Activated CD4-positive, alpha-beta T cell treated with anti-CD3 and anti-CD28 coated beads, Interleukin-10, Interleukin-2, amounts not matched to agents 100 ng/mL and 50 ng/mL, durations not matched to agents 16 hours and 8 hours (primary cell): Measurements from ENCODE around the gene ADAM29.
"Not testable (repeated sequence)": the region's sequence is repeated elsewhere in the genome, so short reads cannot be mapped to it uniquely, and the experiment has no call there.

Source experiments
- DNase-seq: peaks from one replicate; pipeline ENCODE4 v3.0.0-alpha.2; 2020

ADAM29 gene

GRCh38 chr4:174972911-174973310, 54.8 kb downstream of the ADAM29 start:
- no peak for DNase-seq

DNA sequence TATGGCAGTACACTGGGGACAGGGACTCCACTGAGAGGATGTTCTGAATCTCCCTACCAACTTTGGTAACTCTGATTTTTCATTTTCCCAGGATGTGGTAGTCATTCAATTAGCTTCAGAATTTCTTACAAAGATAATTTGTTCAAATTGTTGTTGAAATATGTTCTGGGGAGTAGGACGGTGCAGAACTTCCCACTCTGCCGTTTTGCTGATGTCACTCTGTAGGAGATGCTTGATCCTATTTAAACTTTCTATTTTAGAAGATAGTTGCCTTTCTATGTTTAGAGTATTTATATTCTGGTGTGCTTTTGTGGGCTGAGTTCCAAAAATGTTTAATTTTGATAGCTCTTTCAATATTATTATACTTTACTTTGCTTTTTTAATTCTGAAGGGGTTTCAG, 55.2 kb downstream of the ADAM29 start:
- no peak for DNase-seq

- DNase-seq: no peak
Observed at GRCh38 chr4:174983128-174983750, 65.1 kb downstream of the ADAM29 start.

GRCh38 chr4:174983870-174984269, 65.7 kb downstream of the ADAM29 start:
- not testable (repeated sequence) for DNase-seq

DNA sequence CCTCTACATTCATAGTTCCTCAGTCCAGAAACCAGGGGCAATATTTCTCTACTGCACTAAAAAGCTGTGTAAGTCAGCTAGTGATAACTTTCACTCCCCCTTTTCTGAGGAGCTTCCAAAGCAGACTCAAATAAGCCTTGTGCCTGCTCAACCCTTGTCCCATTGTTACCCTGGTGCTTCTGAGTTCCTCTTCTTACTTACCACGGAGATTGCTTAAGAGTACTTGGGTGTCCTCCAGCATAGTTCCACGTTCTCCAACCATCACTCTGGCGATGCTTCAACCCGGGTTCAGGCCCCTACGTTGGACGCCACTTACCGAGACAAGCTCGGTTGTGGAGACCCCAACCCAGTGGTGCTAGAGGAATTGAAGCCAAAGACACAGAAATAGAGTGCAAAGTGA, 71.6 kb downstream of the ADAM29 start:
- no peak for DNase-seq

GRCh38 chr4:174993916-174994315, 75.8 kb downstream of the ADAM29 start:
- no peak for DNase-seq

DNA sequence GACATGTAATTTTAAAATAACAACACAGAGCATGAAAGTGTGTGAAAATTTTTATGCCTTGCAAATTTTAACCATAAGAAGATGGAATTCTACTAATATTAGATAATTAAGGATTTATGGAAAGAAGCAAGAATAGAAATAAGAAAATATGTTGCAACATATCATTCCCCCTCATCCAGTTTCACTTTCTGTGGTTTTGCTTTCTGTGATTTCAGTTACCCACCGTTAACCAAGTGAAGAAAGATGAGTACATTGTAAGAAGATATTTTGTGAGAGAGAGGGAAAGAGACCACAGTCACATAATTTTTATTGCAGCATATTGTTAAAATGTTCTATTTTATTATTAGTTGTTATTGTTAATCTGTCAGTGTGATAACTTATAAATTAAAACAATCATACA, 77.9 kb downstream of the ADAM29 start:
- no peak for DNase-seq

- no peak for DNase-seq
Observed at GRCh38 chr4:174999407-174999806, 81.2 kb downstream of the ADAM29 start.

GRCh38 chr4:175017751-175018150, 99.6 kb downstream of the ADAM29 start:
- no peak for DNase-seq

DNA sequence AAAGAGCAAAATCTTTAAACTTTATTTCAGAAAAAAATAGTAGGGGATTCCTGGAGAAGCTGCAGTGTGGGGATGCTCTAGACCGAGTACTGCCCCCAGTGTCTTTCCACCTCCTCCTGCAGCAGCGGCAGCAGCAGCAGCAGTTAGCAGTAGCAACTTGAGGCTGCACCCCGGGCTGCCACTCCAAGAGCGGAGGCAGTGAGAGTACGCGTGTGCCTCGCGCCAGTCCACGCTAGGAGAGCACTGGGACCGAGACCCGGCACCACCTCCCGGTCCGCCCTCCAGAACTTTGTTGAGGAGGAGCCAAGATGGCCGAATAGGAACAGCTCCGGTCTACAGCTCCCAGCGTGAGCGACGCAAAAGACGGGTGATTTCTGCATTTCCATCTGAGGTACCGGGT, 101.3 kb downstream of the ADAM29 start:
- DNase-seq: not testable (repeated sequence)
